Thyroid gland (tissue), 4 donors: Measurements from ENCODE around the gene BEST4. TPM values are rescaled to one million over a fixed set of nuclear protein-coding genes. Genes with fewer than 3 reads are reported as not detected.

Source experiments
- DNase-seq, 2 donors: peaks; one replicate each; pipeline ENCODE4 v3.0.0-alpha.2; 2019
- H3K27ac ChIP-seq, 3 donors: fragments of 200-600 bp; sonication (generic); 1 replicate in 2 of 3; 2 replicates in 1 of 3; pipeline ENCODE4 v1.5.1; 2016 to 2019; ENCODE audit warnings: mild to moderate bottlenecking in 1 of 3, moderate library complexity in 1 of 3
- H3K27me3 ChIP-seq: fragments of 200-600 bp; sonication (generic); one replicate; pipeline ENCODE4 v1.5.1; 2019
- H3K36me3 ChIP-seq, 2 donors: fragments of 200-600 bp; sonication (generic); one replicate each; pipeline ENCODE4 v1.5.1; 2016 to 2019
- H3K4me1 ChIP-seq, 2 donors: fragments of 200-600 bp; sonication (generic); one replicate each; pipeline ENCODE4 v1.5.1; 2017 to 2019
- H3K4me3 ChIP-seq, 3 donors: fragments of 200-600 bp; sonication (generic); replicated peaks in 1 of 3; 1 replicate in 2 of 3; 2 replicates in 1 of 3; pipeline ENCODE4 v1.5.1; 2016; ENCODE audit warnings: mild to moderate bottlenecking in 1 of 3
- H3K9me3 ChIP-seq: fragments of 200-600 bp; sonication (generic); one replicate; pipeline ENCODE4 v1.5.1; 2017
- CTCF ChIP-seq, 6 experiments: fragments of 200-600 bp in 3 of 6; fragments of 450-650 bp in 3 of 6; sonication (generic) in 3 of 6; IDR thresholded peaks; one replicate each; pipeline ENCODE4 v1.5.1; 2016 to 2019; ENCODE audit warnings: antibody characterized with exemption in 6 of 6, mild to moderate bottlenecking in 2 of 6, inconsistent platforms in 1 of 6, moderate library complexity in 1 of 6
- POLR2A ChIP-seq, 2 donors: fragments of 450-650 bp; IDR thresholded peaks; one replicate each; pipeline ENCODE4 v1.6.1; 2017; ENCODE audit warnings: antibody characterized with exemption in 2 of 2, mild to moderate bottlenecking in 2 of 2, moderate library complexity in 1 of 2
- WGBS, 2 donors: methylation state at CpG; one replicate each; pipeline ENCODE4 v1.1.5; 2017; 5-methylcytosine and 5-hydroxymethylcytosine counted together
- intact Hi-C: fragments of 100-400 bp; cut with DNase I; formaldehyde crosslinking; loops from one replicate; pipeline ENCODE4 v1.15.1; 2023
- total RNA-seq, 4 donors: library from RNA; depleted of rRNA; stranded (reverse); fragments of >200 nt; gene quantifications; one replicate each; pipeline ENCODE4 v1.2.3, GENCODE V29; 2016

The BEST4 gene
- total RNA-seq, 4 donors from 2014 or later = 0.42 to 0.56 TPM; not detected in 2

DNA sequence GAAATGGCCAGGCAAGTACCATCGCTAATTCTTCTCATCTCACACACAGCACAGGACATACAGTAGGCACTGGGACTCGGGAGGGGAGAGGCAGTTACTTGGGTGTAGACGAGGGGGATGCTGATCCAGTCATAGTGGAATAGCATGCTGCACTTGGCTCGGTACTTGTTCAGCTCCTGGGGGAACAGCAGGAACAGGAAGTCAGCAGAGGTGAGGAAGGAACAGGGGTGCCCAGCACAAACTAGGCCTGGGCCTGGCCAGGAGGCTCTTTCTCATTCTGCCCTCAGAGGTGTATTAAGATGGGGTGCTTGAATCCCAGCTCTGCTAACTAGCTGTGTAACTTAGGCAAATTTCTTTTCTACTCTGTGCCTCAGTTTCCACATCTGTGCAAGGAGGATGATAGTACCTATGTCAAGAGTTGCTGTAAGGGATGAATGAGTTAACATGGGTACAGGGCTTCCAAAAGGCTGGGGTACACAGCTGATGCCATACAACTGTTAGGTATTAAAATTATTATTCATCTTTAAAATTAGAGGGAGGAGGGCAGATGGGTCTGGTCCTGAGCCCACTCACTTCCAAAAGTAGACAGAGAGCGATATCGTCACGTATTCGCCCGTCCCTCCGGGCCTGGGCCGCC, 2.4 kb downstream of the BEST4 start:
- no peak for DNase-seq
- Histone ChIP-seq H3K27ac (peak overlapping the region; percentile 44 to 77 (median 73)), H3K4me3 (peak overlapping the region in 2 of 3 donors; percentile 8 to 33), H3K36me3 (no peaks in the 10 kb centered on the region), H3K27me3 (no peaks in the 10 kb centered on the region), H3K4me1 (peaks cover 18 to 31% of the 10 kb centered on the region in 2 donors), H3K9me3 (no peaks in the 10 kb centered on the region)
- intact Hi-C loops = loop anchor here (5.0 to 10.0 kb wide), 2 partner anchors 52 to 61 kb away; no protein-coding TSS in a partner anchor
- WGBS, 2 donors = 33 to 65% methylated on average over 6 to 11 of the region's 11 CpGs
- no peak for TF ChIP-seq POLR2A (IDR thresholded peaks at IDR 0.05)
- no peak for TF ChIP-seq CTCF (IDR thresholded peaks at IDR 0.05)

DNA sequence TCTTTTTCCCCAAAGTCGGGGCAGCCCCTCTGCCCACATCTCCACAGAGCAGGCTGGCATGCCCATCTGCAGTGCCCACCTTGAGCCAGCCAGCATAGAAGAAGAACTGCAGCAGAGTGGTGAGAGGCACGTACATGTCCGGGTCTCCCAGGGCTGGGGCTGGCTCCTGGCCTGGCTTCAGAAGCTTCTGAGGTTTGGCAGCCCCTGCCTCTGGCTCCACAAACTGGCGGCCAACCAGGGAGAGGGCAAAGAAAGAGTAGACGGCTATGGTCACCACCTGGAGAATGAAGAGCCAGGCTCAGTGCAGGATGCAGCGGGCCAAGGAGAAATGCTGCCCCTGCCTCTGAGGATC, 3.0 kb downstream of the BEST4 start:
- no peaks in the 10 kb centered on the region for H3K27me3 ChIP-seq
- no peak for TF ChIP-seq POLR2A (IDR thresholded peaks at IDR 0.05)
- TF ChIP-seq CTCF (IDR thresholded peaks at IDR 0.05) = no peak
- H3K27ac ChIP-seq = no peak overlapping the region
- no peak overlapping the region for H3K4me3 ChIP-seq
- intact Hi-C loops = loop anchor here (5.0 to 10.0 kb wide), 2 partner anchors 52 to 60 kb away; no protein-coding TSS in a partner anchor
- H3K9me3 ChIP-seq = no peaks in the 10 kb centered on the region
- H3K36me3 ChIP-seq = no peaks in the 10 kb centered on the region
- DNase-seq = no peak
- 84 to 87% methylated on average over 6 of the region's 6 CpGs for WGBS, 2 donors
- H3K4me1 ChIP-seq = peaks cover 18 to 31% of the 10 kb centered on the region in 2 donors

DNA sequence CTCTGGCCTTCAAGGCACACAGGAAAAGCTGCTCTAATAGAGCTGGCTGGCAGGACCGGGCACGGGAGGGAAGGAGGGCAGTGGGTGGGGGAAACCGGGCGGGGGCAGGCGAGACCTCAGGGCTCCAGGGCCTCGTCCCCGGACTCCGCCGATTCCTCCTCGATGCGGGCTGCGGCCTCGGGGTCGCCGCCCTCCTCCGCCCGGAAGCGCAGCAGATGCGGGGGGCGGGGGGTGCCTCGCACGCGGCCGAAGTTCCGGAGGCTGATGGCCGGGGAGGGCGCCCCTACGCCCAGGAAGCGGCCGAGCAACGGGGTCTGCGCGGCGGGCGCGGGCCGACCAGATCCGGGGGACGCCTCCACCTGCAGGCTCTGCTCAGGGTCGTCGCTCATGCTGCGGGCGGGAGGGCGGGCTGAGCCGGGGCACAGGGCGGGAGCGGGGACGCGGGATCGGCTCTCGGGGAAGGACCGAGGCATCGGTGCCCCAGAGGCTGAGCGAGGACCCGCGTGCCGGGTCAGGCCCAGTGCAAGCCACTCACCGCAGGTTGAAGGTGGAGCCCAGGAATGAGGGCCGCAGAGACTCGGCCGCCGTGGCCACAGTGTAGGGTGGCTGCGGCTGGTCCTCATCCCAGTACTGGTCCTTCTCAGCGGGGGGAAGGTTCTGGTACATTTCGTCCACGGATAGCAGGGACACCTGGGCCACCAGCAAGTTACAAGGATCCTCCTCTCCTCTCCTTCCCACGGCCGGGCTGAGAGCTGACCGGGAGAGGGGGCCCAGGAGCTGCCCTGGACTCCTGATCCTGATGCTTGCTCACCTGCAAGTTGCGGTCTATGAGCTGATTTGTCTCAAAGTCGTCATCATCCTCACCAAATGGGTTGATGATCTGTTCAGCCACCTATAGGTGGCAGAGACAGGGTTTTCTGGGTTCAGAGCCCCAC, 3.6 kb downstream of the BEST4 start:
- 14 to 24% methylated on average over 11 to 19 of the region's 71 CpGs for WGBS, 2 donors
- Histone ChIP-seq H3K27ac (no peak overlapping the region), H3K36me3 (peaks cover 0 to 3% of the 10 kb centered on the region in 2 donors), H3K9me3 (no peaks in the 10 kb centered on the region), H3K4me1 (peaks cover 18 to 31% of the 10 kb centered on the region in 2 donors), H3K27me3 (no peaks in the 10 kb centered on the region), H3K4me3 (peak overlapping the region in 2 of 3 donors; percentile 20 to 42)
- DNase-seq = peak; percentile 33 to 38
- intact Hi-C loops = loop anchor here (5.0 to 10.0 kb wide), 2 partner anchors 53 to 60 kb away; no protein-coding TSS in a partner anchor
- no peak for TF ChIP-seq POLR2A (IDR thresholded peaks at IDR 0.05)
- no peak for TF ChIP-seq CTCF (IDR thresholded peaks at IDR 0.05)

GRCh38 chr1:44783697-44784093, 4.3 kb downstream of the BEST4 start:
- H3K4me3 ChIP-seq = peak overlapping the region in 2 of 3 donors; percentile 20 to 42
- no peak overlapping the region for H3K27ac ChIP-seq

More at GRCh38 chr1:44783697-44784093, 4.3 kb downstream of the BEST4 start:
- no peaks in the 10 kb centered on the region for H3K27me3 ChIP-seq
- peaks cover 0 to 9% of the 10 kb centered on the region in 2 donors for H3K36me3 ChIP-seq
- intact Hi-C loops = loop anchor here (10.0 kb wide), 1 partner anchor 59 kb away; no protein-coding TSS in a partner anchor
- H3K4me1 ChIP-seq = peaks cover 18 to 31% of the 10 kb centered on the region in 2 donors
- TF ChIP-seq POLR2A (IDR thresholded peaks at IDR 0.05) = no peak
- TF ChIP-seq CTCF (IDR thresholded peaks at IDR 0.05) = no peak
- DNase-seq = peak; percentile 28 to 45
- WGBS, 2 donors = 49 to 56% methylated on average over 8 of the region's 8 CpGs
- H3K9me3 ChIP-seq = no peaks in the 10 kb centered on the region
